ENCODE measurements around the gene ATP2B2. TPM values are rescaled to one million over a fixed set of nuclear protein-coding genes. Genes with fewer than 3 reads are reported as not detected.

Gene ATP2B2
- total and polyA plus RNA-seq, 2 of the 8 experiments (the other 6 are each of a cell fraction or from before 2014, with no cell fraction given), result 0.14 to 1.2 TPM

DNA sequence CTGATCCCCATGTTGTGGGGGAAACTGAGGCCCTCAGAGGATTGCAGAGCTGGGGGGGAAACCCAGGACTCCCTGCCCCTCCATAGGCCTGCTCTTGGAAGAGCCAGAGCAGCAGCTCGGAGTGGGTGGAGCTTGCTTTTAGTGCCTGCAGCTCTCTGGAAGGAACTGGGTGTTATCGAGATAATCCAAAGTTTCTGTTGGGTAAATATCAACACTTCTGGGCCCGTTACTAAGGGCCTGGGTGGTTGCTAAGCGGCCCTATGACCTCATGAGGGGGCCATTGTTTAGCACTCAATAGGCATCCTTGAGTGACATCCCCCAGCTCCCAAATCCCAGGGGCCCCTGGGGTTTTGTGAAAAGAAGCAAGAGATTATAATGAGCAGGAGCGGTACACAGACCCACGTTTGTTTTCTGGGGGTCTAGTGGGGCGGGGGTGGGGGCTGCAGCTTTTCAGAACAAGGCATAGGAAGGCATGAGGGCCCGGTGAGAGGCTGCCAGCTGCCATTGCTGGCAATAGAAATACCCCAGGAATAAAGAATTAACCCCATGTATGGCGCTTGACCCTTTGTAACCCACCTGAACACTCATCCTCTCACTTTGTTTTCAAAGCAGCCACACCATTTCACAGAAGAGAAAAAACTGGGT lies 48.3 kb upstream of the ATP2B2 start (continued):
- TF ChIP-seq, protein P1, sequence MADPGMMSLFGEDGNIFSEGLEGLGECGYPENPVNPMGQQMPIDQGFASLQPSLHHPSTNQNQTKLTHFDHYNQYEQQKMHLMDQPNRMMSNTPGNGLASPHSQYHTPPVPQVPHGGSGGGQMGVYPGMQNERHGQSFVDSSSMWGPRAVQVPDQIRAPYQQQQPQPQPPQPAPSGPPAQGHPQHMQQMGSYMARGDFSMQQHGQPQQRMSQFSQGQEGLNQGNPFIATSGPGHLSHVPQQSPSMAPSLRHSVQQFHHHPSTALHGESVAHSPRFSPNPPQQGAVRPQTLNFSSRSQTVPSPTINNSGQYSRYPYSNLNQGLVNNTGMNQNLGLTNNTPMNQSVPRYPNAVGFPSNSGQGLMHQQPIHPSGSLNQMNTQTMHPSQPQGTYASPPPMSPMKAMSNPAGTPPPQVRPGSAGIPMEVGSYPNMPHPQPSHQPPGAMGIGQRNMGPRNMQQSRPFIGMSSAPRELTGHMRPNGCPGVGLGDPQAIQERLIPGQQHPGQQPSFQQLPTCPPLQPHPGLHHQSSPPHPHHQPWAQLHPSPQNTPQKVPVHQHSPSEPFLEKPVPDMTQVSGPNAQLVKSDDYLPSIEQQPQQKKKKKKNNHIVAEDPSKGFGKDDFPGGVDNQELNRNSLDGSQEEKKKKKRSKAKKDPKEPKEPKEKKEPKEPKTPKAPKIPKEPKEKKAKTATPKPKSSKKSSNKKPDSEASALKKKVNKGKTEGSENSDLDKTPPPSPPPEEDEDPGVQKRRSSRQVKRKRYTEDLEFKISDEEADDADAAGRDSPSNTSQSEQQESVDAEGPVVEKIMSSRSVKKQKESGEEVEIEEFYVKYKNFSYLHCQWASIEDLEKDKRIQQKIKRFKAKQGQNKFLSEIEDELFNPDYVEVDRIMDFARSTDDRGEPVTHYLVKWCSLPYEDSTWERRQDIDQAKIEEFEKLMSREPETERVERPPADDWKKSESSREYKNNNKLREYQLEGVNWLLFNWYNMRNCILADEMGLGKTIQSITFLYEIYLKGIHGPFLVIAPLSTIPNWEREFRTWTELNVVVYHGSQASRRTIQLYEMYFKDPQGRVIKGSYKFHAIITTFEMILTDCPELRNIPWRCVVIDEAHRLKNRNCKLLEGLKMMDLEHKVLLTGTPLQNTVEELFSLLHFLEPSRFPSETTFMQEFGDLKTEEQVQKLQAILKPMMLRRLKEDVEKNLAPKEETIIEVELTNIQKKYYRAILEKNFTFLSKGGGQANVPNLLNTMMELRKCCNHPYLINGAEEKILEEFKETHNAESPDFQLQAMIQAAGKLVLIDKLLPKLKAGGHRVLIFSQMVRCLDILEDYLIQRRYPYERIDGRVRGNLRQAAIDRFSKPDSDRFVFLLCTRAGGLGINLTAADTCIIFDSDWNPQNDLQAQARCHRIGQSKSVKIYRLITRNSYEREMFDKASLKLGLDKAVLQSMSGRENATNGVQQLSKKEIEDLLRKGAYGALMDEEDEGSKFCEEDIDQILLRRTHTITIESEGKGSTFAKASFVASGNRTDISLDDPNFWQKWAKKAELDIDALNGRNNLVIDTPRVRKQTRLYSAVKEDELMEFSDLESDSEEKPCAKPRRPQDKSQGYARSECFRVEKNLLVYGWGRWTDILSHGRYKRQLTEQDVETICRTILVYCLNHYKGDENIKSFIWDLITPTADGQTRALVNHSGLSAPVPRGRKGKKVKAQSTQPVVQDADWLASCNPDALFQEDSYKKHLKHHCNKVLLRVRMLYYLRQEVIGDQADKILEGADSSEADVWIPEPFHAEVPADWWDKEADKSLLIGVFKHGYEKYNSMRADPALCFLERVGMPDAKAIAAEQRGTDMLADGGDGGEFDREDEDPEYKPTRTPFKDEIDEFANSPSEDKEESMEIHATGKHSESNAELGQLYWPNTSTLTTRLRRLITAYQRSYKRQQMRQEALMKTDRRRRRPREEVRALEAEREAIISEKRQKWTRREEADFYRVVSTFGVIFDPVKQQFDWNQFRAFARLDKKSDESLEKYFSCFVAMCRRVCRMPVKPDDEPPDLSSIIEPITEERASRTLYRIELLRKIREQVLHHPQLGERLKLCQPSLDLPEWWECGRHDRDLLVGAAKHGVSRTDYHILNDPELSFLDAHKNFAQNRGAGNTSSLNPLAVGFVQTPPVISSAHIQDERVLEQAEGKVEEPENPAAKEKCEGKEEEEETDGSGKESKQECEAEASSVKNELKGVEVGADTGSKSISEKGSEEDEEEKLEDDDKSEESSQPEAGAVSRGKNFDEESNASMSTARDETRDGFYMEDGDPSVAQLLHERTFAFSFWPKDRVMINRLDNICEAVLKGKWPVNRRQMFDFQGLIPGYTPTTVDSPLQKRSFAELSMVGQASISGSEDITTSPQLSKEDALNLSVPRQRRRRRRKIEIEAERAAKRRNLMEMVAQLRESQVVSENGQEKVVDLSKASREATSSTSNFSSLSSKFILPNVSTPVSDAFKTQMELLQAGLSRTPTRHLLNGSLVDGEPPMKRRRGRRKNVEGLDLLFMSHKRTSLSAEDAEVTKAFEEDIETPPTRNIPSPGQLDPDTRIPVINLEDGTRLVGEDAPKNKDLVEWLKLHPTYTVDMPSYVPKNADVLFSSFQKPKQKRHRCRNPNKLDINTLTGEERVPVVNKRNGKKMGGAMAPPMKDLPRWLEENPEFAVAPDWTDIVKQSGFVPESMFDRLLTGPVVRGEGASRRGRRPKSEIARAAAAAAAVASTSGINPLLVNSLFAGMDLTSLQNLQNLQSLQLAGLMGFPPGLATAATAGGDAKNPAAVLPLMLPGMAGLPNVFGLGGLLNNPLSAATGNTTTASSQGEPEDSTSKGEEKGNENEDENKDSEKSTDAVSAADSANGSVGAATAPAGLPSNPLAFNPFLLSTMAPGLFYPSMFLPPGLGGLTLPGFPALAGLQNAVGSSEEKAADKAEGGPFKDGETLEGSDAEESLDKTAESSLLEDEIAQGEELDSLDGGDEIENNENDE (IDR thresholded peaks at IDR 0.05; ENCODE audit: insufficient replicate concordance, low read length), result no peak
- no peak for TF ChIP-seq PHF8 (conservative IDR thresholded peaks at IDR 0.05; ENCODE audit: low read depth, low read length)
- TF ChIP-seq SIRT6 (IDR thresholded peaks at IDR 0.05; ENCODE audit: low read length), result no peak
- no peak for TF ChIP-seq ZNF274 (IDR thresholded peaks at IDR 0.05; ENCODE audit: borderline replicate concordance, extremely low read depth, low read length)
- TF ChIP-seq KDM5A (IDR thresholded peaks at IDR 0.05; ENCODE audit: low read length), result no peak
- TF ChIP-seq SRF (IDR thresholded peaks at IDR 0.05; ENCODE audit: low read depth, low read length), result no peak
- TF ChIP-seq CHD2 (IDR thresholded peaks at IDR 0.05; ENCODE audit: low read length), result no peak
- no peak for TF ChIP-seq TEAD4 (IDR thresholded peaks at IDR 0.05; ENCODE audit: low read depth, low read length)
- TF ChIP-seq, protein P2, sequence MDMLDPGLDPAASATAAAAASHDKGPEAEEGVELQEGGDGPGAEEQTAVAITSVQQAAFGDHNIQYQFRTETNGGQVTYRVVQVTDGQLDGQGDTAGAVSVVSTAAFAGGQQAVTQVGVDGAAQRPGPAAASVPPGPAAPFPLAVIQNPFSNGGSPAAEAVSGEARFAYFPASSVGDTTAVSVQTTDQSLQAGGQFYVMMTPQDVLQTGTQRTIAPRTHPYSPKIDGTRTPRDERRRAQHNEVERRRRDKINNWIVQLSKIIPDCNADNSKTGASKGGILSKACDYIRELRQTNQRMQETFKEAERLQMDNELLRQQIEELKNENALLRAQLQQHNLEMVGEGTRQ (IDR thresholded peaks at IDR 0.05; ENCODE audit: low read length), result no peak
- peak; percentile 41 for TF ChIP-seq ASH2L (IDR thresholded peaks at IDR 0.05; ENCODE audit: low read length)

Data from H1 (cell line).